ENCODE data around the gene MUC5B. TPM values are rescaled to one million over a fixed set of nuclear protein-coding genes. Genes with fewer than 3 reads are reported as not detected.

MUC5B gene
- total RNA-seq, 2 experiments from 2014 or later = not detected

- H3K4me3 Mint-ChIP-seq = no peak overlapping the region
- DNase-seq = no peak
- ATAC-seq (ENCODE audit: poor library complexity) = no peak
- Histone ChIP-seq H3K4me3 (ENCODE audit: low read length) (no peak overlapping the region), H3K36me3 (ENCODE audit: insufficient read depth, low read length) (peaks cover 31% of the 10 kb centered on the region), H3K4me1 (ENCODE audit: insufficient read depth, low read length) (no peaks in the 10 kb centered on the region), H3K27me3 (ENCODE audit: control insufficient read depth in 1 of 2, insufficient read depth in 2 of 2, low read length in 2 of 2) (no peaks in the 10 kb centered on the region), H3K27ac (ENCODE audit: low read depth in 1 of 2, low read length in 2 of 2) (peak overlapping the region in 1 of 2 donors; percentile 30), H3K9me3 (ENCODE audit: control insufficient read depth in 1 of 2, insufficient read depth in 1 of 2, low read length in 2 of 2) (peaks cover 0 to 3% of the 10 kb centered on the region in 2 experiments)
- intact Hi-C loops (cut with DNase I, micrococcal nuclease) = no loop called here
- no peak for TF ChIP-seq CTCF (IDR thresholded peaks at IDR 0.05)
- no peaks in the 10 kb centered on the region for H3K9me3 Mint-ChIP-seq
- CTCF ChIA-PET = no interaction called here
- peaks cover 12% of the 10 kb centered on the region for H3K36me3 Mint-ChIP-seq (ENCODE audit: low read depth)
- H3K27ac Mint-ChIP-seq = no peak overlapping the region
- POLR2A ChIA-PET = no interaction called here
- H3K4me1 Mint-ChIP-seq (ENCODE audit: low read depth) = no peaks in the 10 kb centered on the region
- no peaks in the 10 kb centered on the region for H3K27me3 Mint-ChIP-seq
These were observed 52.2 kb downstream of the MUC5B start for GRCh38 chr11:1275021-1275420.

- Mint-ChIP-seq H3K4me1 (ENCODE audit: low read depth) (no peaks in the 10 kb centered on the region), H3K36me3 (ENCODE audit: low read depth) (peaks cover 16% of the 10 kb centered on the region), H3K4me3 (no peak overlapping the region), H3K27ac (no peak overlapping the region), H3K9me3 (no peaks in the 10 kb centered on the region), H3K27me3 (no peaks in the 10 kb centered on the region)
- ChIA-PET POLR2A (no interaction called here), CTCF (no interaction called here)
- Histone ChIP-seq H3K4me3 (ENCODE audit: low read length) (no peak overlapping the region), H3K27ac (ENCODE audit: low read depth in 1 of 2, low read length in 2 of 2) (peak overlapping the region in 1 of 2 donors; percentile 40), H3K36me3 (ENCODE audit: insufficient read depth, low read length) (peaks cover 38% of the 10 kb centered on the region), H3K4me1 (ENCODE audit: insufficient read depth, low read length) (no peaks in the 10 kb centered on the region), H3K27me3 (ENCODE audit: control insufficient read depth in 1 of 2, insufficient read depth in 2 of 2, low read length in 2 of 2) (no peaks in the 10 kb centered on the region), H3K9me3 (ENCODE audit: control insufficient read depth in 1 of 2, insufficient read depth in 1 of 2, low read length in 2 of 2) (no peaks in the 10 kb centered on the region)
- DNase-seq (peak in 1 of 14 experiments; percentile 66), ATAC-seq (ENCODE audit: poor library complexity) (no peak)
- TF ChIP-seq CTCF (IDR thresholded peaks at IDR 0.05) = no peak
- intact Hi-C loops (cut with DNase I, micrococcal nuclease) = no loop called here
These were observed 53.4 kb downstream of the MUC5B start for GRCh38 chr11:1276041-1276790.

- intact Hi-C loops (cut with DNase I, micrococcal nuclease) = no loop called here
- DNase-seq (no peak), ATAC-seq (ENCODE audit: poor library complexity) (no peak)
- no peaks in the 10 kb centered on the region for H3K9me3 ChIP-seq (ENCODE audit: control insufficient read depth in 1 of 2, insufficient read depth in 1 of 2, low read length in 2 of 2)
- H3K4me3 Mint-ChIP-seq = no peak overlapping the region
- TF ChIP-seq CTCF (IDR thresholded peaks at IDR 0.05) = no peak
- no peaks in the 10 kb centered on the region for H3K27me3 Mint-ChIP-seq
- no peak overlapping the region for H3K4me3 ChIP-seq (ENCODE audit: low read length)
- H3K27ac Mint-ChIP-seq = no peak overlapping the region
- CTCF ChIA-PET = no interaction called here
- POLR2A ChIA-PET = interaction anchor here (1.0 kb wide), 1 partner anchor 32 kb away, joined by 3 read pairs; the partner anchor contains the start of gene TOLLIP
- peaks cover 20% of the 10 kb centered on the region for H3K36me3 Mint-ChIP-seq (ENCODE audit: low read depth)
- H3K4me1 Mint-ChIP-seq (ENCODE audit: low read depth) = no peaks in the 10 kb centered on the region
- no peaks in the 10 kb centered on the region for H3K9me3 Mint-ChIP-seq
- no peaks in the 10 kb centered on the region for H3K27me3 ChIP-seq (ENCODE audit: control insufficient read depth in 1 of 2, insufficient read depth in 2 of 2, low read length in 2 of 2)
- no peaks in the 10 kb centered on the region for H3K4me1 ChIP-seq (ENCODE audit: insufficient read depth, low read length)
- H3K36me3 ChIP-seq (ENCODE audit: insufficient read depth, low read length) = peaks cover 44% of the 10 kb centered on the region
- no peak overlapping the region for H3K27ac ChIP-seq (ENCODE audit: low read depth in 1 of 2, low read length in 2 of 2)
These were observed 54.2 kb downstream of the MUC5B start for GRCh38 chr11:1276866-1277615.

Data from CD4-positive, alpha-beta T cell (primary cell).